Memory B cell (primary cell): ENCODE measurements around the gene SYNPR.

ENCODE experiments used
- ATAC-seq: fragments of 150-1000 bp; cut with Tn5 transposase; 2 replicates; pipeline ENCODE4 v1.10.0; 2021; ENCODE audit warnings: low read depth, mild to moderate bottlenecking, moderate library complexity
- DNase-seq, 2 donors: peaks; one replicate each; pipeline ENCODE4 v3.0.0; 2022; ENCODE audit warnings: low spot score in 2 of 2
- H3K27ac Mint-ChIP-seq: one replicate; pipeline ENCODE4 v1.8.0; 2022; ENCODE audit warnings: mild to moderate bottlenecking, moderate library complexity, mixed read lengths
- H3K27me3 Mint-ChIP-seq: one replicate; pipeline ENCODE4 v1.8.0; 2022; ENCODE audit warnings: mixed read lengths
- H3K36me3 Mint-ChIP-seq: one replicate; pipeline ENCODE4 v1.8.0; 2022; ENCODE audit warnings: mild to moderate bottlenecking, mixed read lengths
- H3K4me1 Mint-ChIP-seq: one replicate; pipeline ENCODE4 v1.8.0; 2022; ENCODE audit warnings: mixed read lengths
- H3K4me3 Mint-ChIP-seq: one replicate; pipeline ENCODE4 v1.8.0; 2022; ENCODE audit warnings: mild to moderate bottlenecking, moderate library complexity, mixed read lengths
- H3K9me3 Mint-ChIP-seq: one replicate; pipeline ENCODE4 v1.8.0; 2022; ENCODE audit warnings: mixed read lengths

Gene SYNPR

GRCh38 chr3:63523100-63523499 lies 245.0 kb downstream of the SYNPR start:
- DNase-seq (no peak), ATAC-seq (no peak)
- H3K4me1 Mint-ChIP-seq, result no peaks in the 10 kb centered on the region
- no peak overlapping the region for H3K4me3 Mint-ChIP-seq
- H3K27me3 Mint-ChIP-seq, result peaks cover 1% of the 10 kb centered on the region
- no peak overlapping the region for H3K27ac Mint-ChIP-seq
- no peaks in the 10 kb centered on the region for H3K9me3 Mint-ChIP-seq
- H3K36me3 Mint-ChIP-seq, result no peaks in the 10 kb centered on the region

- Mint-ChIP-seq H3K4me1 (no peaks in the 10 kb centered on the region), H3K9me3 (peaks cover 1% of the 10 kb centered on the region), H3K36me3 (no peaks in the 10 kb centered on the region), H3K4me3 (no peak overlapping the region), H3K27ac (no peak overlapping the region), H3K27me3 (no peaks in the 10 kb centered on the region)
- DNase-seq, result no peak
- ATAC-seq, result no peak
Measured at GRCh38 chr3:63528325-63529000, 250.4 kb downstream of the SYNPR start.

- no peak overlapping the region for H3K27ac Mint-ChIP-seq
- H3K9me3 Mint-ChIP-seq, result peaks cover 1% of the 10 kb centered on the region
- H3K4me1 Mint-ChIP-seq, result no peaks in the 10 kb centered on the region
- no peaks in the 10 kb centered on the region for H3K36me3 Mint-ChIP-seq
- H3K4me3 Mint-ChIP-seq, result no peak overlapping the region
- ATAC-seq, result no peak
- DNase-seq, result no peak
- no peaks in the 10 kb centered on the region for H3K27me3 Mint-ChIP-seq
Measured at GRCh38 chr3:63532521-63532920, 254.4 kb downstream of the SYNPR start.

- no peak for ATAC-seq
- H3K27ac Mint-ChIP-seq, result no peak overlapping the region
- H3K4me1 Mint-ChIP-seq, result no peaks in the 10 kb centered on the region
- DNase-seq, result no peak
- H3K36me3 Mint-ChIP-seq, result no peaks in the 10 kb centered on the region
- H3K4me3 Mint-ChIP-seq, result no peak overlapping the region
- H3K9me3 Mint-ChIP-seq, result no peaks in the 10 kb centered on the region
- no peaks in the 10 kb centered on the region for H3K27me3 Mint-ChIP-seq
Measured at GRCh38 chr3:63538919-63539318, 260.8 kb downstream of the SYNPR start.

- Mint-ChIP-seq H3K4me1 (no peaks in the 10 kb centered on the region), H3K27me3 (no peaks in the 10 kb centered on the region), H3K9me3 (no peaks in the 10 kb centered on the region), H3K36me3 (no peaks in the 10 kb centered on the region), H3K4me3 (no peak overlapping the region), H3K27ac (no peak overlapping the region)
- DNase-seq (no peak), ATAC-seq (no peak)
Measured at GRCh38 chr3:63555767-63556166, 277.7 kb downstream of the SYNPR start.

GRCh38 chr3:63556401-63556800 lies 278.3 kb downstream of the SYNPR start:
- ATAC-seq (no peak), DNase-seq (no peak)
- Mint-ChIP-seq H3K9me3 (no peaks in the 10 kb centered on the region), H3K36me3 (no peaks in the 10 kb centered on the region), H3K4me3 (no peak overlapping the region), H3K27ac (no peak overlapping the region), H3K27me3 (no peaks in the 10 kb centered on the region), H3K4me1 (no peaks in the 10 kb centered on the region)

- Mint-ChIP-seq H3K9me3 (no peaks in the 10 kb centered on the region), H3K4me3 (no peak overlapping the region), H3K4me1 (no peaks in the 10 kb centered on the region), H3K27ac (no peak overlapping the region), H3K27me3 (no peaks in the 10 kb centered on the region), H3K36me3 (no peaks in the 10 kb centered on the region)
- no peak for DNase-seq
- no peak for ATAC-seq
Measured at GRCh38 chr3:63557912-63558311, 279.8 kb downstream of the SYNPR start.

GRCh38 chr3:63559884-63560283 lies 281.8 kb downstream of the SYNPR start:
- Mint-ChIP-seq H3K27ac (no peak overlapping the region), H3K27me3 (no peaks in the 10 kb centered on the region), H3K4me1 (no peaks in the 10 kb centered on the region), H3K36me3 (no peaks in the 10 kb centered on the region), H3K4me3 (no peak overlapping the region), H3K9me3 (no peaks in the 10 kb centered on the region)
- ATAC-seq (no peak), DNase-seq (no peak)

- Mint-ChIP-seq H3K4me3 (no peak overlapping the region), H3K36me3 (no peaks in the 10 kb centered on the region), H3K9me3 (no peaks in the 10 kb centered on the region), H3K4me1 (no peaks in the 10 kb centered on the region), H3K27ac (no peak overlapping the region), H3K27me3 (no peaks in the 10 kb centered on the region)
- ATAC-seq, result no peak
- no peak for DNase-seq
Measured at GRCh38 chr3:63561879-63562278, 283.8 kb downstream of the SYNPR start.

- no peaks in the 10 kb centered on the region for H3K9me3 Mint-ChIP-seq
- no peak overlapping the region for H3K27ac Mint-ChIP-seq
- no peaks in the 10 kb centered on the region for H3K4me1 Mint-ChIP-seq
- H3K4me3 Mint-ChIP-seq, result no peak overlapping the region
- ATAC-seq (no peak), DNase-seq (no peak)
- H3K36me3 Mint-ChIP-seq, result no peaks in the 10 kb centered on the region
- no peaks in the 10 kb centered on the region for H3K27me3 Mint-ChIP-seq
Measured at GRCh38 chr3:63562323-63562722, 284.2 kb downstream of the SYNPR start.

GRCh38 chr3:63563572-63563971 lies 285.5 kb downstream of the SYNPR start:
- no peak overlapping the region for H3K4me3 Mint-ChIP-seq
- DNase-seq (no peak), ATAC-seq (no peak)
- no peak overlapping the region for H3K27ac Mint-ChIP-seq
- H3K36me3 Mint-ChIP-seq, result no peaks in the 10 kb centered on the region
- H3K9me3 Mint-ChIP-seq, result no peaks in the 10 kb centered on the region
- no peaks in the 10 kb centered on the region for H3K4me1 Mint-ChIP-seq
- H3K27me3 Mint-ChIP-seq, result no peaks in the 10 kb centered on the region

GRCh38 chr3:63565220-63565619 lies 287.1 kb downstream of the SYNPR start:
- ATAC-seq (no peak), DNase-seq (no peak)
- H3K36me3 Mint-ChIP-seq, result no peaks in the 10 kb centered on the region
- no peaks in the 10 kb centered on the region for H3K9me3 Mint-ChIP-seq
- H3K27me3 Mint-ChIP-seq, result no peaks in the 10 kb centered on the region
- no peak overlapping the region for H3K4me3 Mint-ChIP-seq
- no peaks in the 10 kb centered on the region for H3K4me1 Mint-ChIP-seq
- no peak overlapping the region for H3K27ac Mint-ChIP-seq

- Mint-ChIP-seq H3K36me3 (no peaks in the 10 kb centered on the region), H3K4me1 (no peaks in the 10 kb centered on the region), H3K27me3 (no peaks in the 10 kb centered on the region), H3K9me3 (no peaks in the 10 kb centered on the region), H3K4me3 (no peak overlapping the region), H3K27ac (no peak overlapping the region)
- ATAC-seq, result no peak
- no peak for DNase-seq
Measured at GRCh38 chr3:63571682-63572081, 293.6 kb downstream of the SYNPR start.

- Mint-ChIP-seq H3K27ac (no peak overlapping the region), H3K27me3 (no peaks in the 10 kb centered on the region), H3K36me3 (no peaks in the 10 kb centered on the region), H3K4me3 (no peak overlapping the region), H3K9me3 (no peaks in the 10 kb centered on the region), H3K4me1 (no peaks in the 10 kb centered on the region)
- no peak for ATAC-seq
- DNase-seq, result no peak
Measured at GRCh38 chr3:63576846-63577245, 298.7 kb downstream of the SYNPR start.

- Mint-ChIP-seq H3K9me3 (no peaks in the 10 kb centered on the region), H3K36me3 (no peaks in the 10 kb centered on the region), H3K27ac (no peak overlapping the region), H3K4me1 (no peaks in the 10 kb centered on the region), H3K4me3 (no peak overlapping the region), H3K27me3 (peaks cover 1% of the 10 kb centered on the region)
- no peak for ATAC-seq
- DNase-seq, result no peak
Measured at GRCh38 chr3:63578858-63579257, 300.8 kb downstream of the SYNPR start.
